ENCODE data around the gene DUSP7.

DNA sequence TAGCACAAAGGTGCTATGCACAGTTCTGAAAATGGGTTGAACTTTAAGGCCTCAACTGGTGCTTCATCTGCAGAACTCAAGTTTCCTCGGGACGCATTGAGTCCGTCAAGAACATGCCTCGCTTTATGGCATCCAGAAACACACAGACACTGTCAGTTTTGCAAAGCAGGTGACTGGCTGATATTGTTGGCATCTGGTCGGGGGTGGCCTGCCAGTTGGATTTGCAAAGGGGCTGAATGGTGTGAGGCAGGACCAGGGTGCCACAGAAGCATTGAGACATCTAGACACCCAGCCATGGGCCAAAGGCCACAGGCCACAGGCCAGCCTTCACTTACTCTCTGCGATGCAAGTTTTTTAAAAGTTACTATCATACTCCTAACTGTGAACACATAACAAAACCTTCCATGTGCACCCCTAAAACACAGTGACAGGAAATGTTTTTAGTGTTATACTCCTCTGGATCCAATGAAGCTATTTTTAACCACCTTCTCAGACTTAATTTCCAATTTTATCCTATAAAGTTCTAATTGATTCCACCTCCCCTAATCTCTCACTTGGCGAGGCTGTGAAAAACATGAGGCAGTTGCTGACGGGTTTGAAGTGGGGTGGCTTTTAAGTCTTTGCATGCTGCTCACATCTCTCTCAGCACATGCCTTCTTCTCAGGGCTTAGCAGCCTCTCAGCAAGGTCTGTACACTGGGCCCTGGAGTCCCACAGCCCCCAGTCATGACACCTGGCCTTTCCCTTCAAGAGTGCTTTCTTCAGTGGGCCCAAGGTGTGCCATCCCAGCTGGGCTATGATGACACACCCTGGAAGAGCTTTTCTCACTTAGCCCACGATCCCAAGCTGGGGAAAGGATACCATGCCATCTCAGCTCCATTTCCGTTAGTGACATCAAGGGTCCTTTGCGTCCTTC is 38.5 kb upstream of the DUSP7 start:
- no peak for TF ChIP-seq POLR2A (IDR thresholded peaks at IDR 0.05; ENCODE audit: low read depth, low read length)
- TF ChIP-seq EZH2 (IDR thresholded peaks at IDR 0.05; ENCODE audit: borderline replicate concordance, low read depth, low read length, severe bottlenecking), result no peak
- TF ChIP-seq CTCF (IDR thresholded peaks at IDR 0.05; ENCODE audit: extremely low read depth in 1 of 2, insufficient read depth in 1 of 2, low read depth in 1 of 2, low read length in 2 of 2), result no peak
- TF ChIP-seq POLR2AphosphoS5 (IDR thresholded peaks at IDR 0.05; ENCODE audit: insufficient read depth, low read depth, low read length), result no peak
- TF ChIP-seq FOS (IDR thresholded peaks at IDR 0.05; ENCODE audit: borderline replicate concordance, insufficient read depth, low read length), result no peak
- no peak for TF ChIP-seq JUN (IDR thresholded peaks at IDR 0.05; ENCODE audit: borderline replicate concordance, insufficient read depth, insufficient read length, low read depth)
- TF ChIP-seq, protein P1, sequence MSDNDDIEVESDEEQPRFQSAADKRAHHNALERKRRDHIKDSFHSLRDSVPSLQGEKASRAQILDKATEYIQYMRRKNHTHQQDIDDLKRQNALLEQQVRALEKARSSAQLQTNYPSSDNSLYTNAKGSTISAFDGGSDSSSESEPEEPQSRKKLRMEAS (IDR thresholded peaks at IDR 0.05; ENCODE audit: insufficient read depth, insufficient read length), result no peak
- no peak for TF ChIP-seq GATA2 (IDR thresholded peaks at IDR 0.05; ENCODE audit: insufficient read depth, insufficient read length, low read depth, low read length)
